Osteoblast (primary cell): ENCODE measurements around the gene TRIP6. TPM values are rescaled to one million over a fixed set of nuclear protein-coding genes. Genes with fewer than 3 reads are reported as not detected.

Experiments
- DNase-seq: peaks from one replicate; pipeline ENCODE4 v3.0.0; 2011; ENCODE audit warnings: low spot score, mixed read lengths; ENCODE audit not compliant: insufficient read length; ENCODE audit errors: missing footprints
- H2AFZ ChIP-seq: 2 replicates; pipeline ENCODE4 v1.6.0; 2011; ENCODE audit warnings: mild to moderate bottlenecking, low read length
- H3K27ac ChIP-seq: 2 replicates; pipeline ENCODE4 v1.5.1; 2011; ENCODE audit warnings: mild to moderate bottlenecking, low read depth, low read length, moderate library complexity
- H3K27me3 ChIP-seq: 2 replicates; pipeline ENCODE4 v1.6.0; 2012; ENCODE audit warnings: mild to moderate bottlenecking, control low read depth, inconsistent platforms, low read length, moderate library complexity; ENCODE audit not compliant: insufficient read depth
- H3K36me3 ChIP-seq: 2 replicates; pipeline ENCODE4 v1.5.1; 2011; ENCODE audit warnings: mild to moderate bottlenecking, low read length, control low read depth, moderate library complexity; ENCODE audit not compliant: insufficient read depth
- H3K4me1 ChIP-seq: 2 replicates; pipeline ENCODE4 v1.5.1; 2011; ENCODE audit warnings: mild to moderate bottlenecking, low read length, control low read depth, moderate library complexity; ENCODE audit not compliant: insufficient read depth
- H3K4me2 ChIP-seq: 2 replicates; pipeline ENCODE4 v1.6.0; 2011; ENCODE audit warnings: mild to moderate bottlenecking, low read length; ENCODE audit not compliant: insufficient read depth
- H3K4me3 ChIP-seq: fragments of 200-600 bp; sonication (generic); 3 replicates; pipeline ENCODE4 v1.5.1; 2012; ENCODE audit warnings: mild to moderate bottlenecking, low read length, inconsistent platforms; ENCODE audit not compliant: insufficient read depth
- H3K79me2 ChIP-seq: 2 replicates; pipeline ENCODE4 v1.6.0; 2012; ENCODE audit warnings: mild to moderate bottlenecking, low read length, control low read depth, inconsistent platforms; ENCODE audit not compliant: insufficient read depth
- H3K9me3 ChIP-seq: 2 replicates; pipeline ENCODE4 v1.5.1; 2011; ENCODE audit warnings: low read depth, low read length, control low read depth
- H4K20me1 ChIP-seq: 2 replicates; pipeline ENCODE4 v1.6.0; 2012; ENCODE audit warnings: mild to moderate bottlenecking, low read length, control low read depth; ENCODE audit not compliant: insufficient read depth
- total RNA-seq: library from RNA; depleted of rRNA; stranded (reverse); fragments of >200 nt; gene quantifications from 2 replicates; pipeline ENCODE4 v1.2.3, GENCODE V29; 2012
- TF ChIP-seq, protein P1 (sequence below): IDR thresholded peaks from 2 replicates; pipeline ENCODE4 v1.5.1; 2011; ENCODE audit warnings: mild to moderate bottlenecking, low read depth, low read length, moderate library complexity; ENCODE audit errors: extremely low read depth

The TRIP6 gene
- total RNA-seq, 1 donor = 115 TPM

DNA sequence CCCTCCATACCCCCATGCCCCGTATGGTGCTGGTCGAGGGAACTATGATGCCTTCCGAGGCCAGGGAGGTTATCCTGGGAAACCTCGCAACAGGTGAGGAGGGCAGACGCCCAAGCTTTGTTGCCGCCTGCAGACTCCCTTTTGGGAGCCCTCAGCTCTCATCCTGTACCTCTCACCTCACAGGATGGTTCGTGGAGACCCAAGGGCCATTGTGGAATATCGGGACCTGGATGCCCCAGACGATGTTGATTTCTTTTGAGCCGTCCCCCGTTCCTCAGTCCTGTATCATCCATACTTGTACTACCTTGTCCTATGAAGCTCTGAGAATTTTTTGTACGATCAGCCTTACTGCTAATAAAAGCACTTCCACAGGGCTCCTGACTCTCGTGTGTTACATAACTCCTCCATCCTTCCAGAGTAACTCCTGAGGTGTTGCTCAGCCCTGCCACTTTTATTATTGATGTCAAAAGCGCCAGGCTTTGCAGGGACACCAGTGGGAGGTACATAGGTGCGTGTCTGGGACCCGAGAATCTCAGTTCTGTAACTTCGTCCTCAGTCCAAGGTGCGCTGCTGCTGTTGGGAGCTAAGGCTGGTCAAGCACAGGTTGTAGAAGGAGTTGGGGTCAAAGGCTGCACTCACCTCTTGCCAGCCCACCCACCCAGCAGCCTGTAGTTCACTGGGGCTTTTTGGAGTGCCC is 21.3 kb downstream of the TRIP6 start:
- Histone ChIP-seq H4K20me1 (peaks cover 7% of the 10 kb centered on the region), H3K4me3 (peak overlapping the region; percentile 79), H3K27ac (peak overlapping the region; percentile 56), H3K79me2 (peaks cover 47% of the 10 kb centered on the region), H3K27me3 (no peaks in the 10 kb centered on the region), H2AFZ (no peak overlapping the region), H3K4me1 (peaks cover 22% of the 10 kb centered on the region), H3K4me2 (peak overlapping the region; percentile 82), H3K9me3 (no peaks in the 10 kb centered on the region), H3K36me3 (peaks cover 54% of the 10 kb centered on the region)
- peak; percentile 72 for DNase-seq
- TF ChIP-seq, protein P1, sequence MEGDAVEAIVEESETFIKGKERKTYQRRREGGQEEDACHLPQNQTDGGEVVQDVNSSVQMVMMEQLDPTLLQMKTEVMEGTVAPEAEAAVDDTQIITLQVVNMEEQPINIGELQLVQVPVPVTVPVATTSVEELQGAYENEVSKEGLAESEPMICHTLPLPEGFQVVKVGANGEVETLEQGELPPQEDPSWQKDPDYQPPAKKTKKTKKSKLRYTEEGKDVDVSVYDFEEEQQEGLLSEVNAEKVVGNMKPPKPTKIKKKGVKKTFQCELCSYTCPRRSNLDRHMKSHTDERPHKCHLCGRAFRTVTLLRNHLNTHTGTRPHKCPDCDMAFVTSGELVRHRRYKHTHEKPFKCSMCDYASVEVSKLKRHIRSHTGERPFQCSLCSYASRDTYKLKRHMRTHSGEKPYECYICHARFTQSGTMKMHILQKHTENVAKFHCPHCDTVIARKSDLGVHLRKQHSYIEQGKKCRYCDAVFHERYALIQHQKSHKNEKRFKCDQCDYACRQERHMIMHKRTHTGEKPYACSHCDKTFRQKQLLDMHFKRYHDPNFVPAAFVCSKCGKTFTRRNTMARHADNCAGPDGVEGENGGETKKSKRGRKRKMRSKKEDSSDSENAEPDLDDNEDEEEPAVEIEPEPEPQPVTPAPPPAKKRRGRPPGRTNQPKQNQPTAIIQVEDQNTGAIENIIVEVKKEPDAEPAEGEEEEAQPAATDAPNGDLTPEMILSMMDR = no peak

DNA sequence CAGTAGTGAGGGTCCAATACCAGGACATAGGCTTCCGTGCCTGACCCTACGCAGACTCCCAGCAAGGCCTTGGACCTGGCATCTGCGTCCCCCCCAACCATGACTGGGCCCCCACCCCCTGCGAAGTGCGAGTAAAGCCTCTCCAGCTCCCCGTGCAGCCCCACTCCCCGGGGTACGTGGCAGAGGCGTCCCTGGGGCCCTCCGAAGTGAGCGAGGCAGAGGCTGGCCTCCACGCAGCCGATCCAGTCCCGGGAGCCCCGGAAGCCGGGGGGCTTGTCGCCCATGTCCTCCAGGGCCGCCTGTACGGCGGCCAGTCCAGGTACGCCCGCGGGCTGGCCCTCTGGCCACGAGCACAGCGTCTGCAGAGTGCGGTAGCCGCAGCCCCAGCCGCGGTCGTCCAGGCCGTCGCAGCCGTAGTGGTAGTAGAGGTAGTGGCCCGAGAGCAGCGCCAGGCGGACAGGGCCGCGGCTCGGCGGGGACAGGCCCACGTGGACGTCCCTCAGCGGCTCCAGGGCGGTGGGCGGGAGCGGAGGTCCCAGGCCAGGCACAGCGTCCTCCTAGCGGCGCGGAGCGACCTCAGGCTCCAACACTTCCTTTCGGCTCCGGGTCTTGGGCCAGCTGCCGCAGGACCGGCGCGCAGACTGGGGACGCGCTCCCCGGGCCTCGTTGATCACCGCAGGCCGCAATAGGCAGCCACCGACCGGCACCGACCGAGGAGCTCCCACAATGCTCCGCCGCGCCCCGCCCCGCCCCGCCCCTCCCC is 22.0 kb downstream of the TRIP6 start, which contains the start of gene UFSP1:
Gene UFSP1, minus strand, starts transcription at position 728 of the 763 bp plus-strand sequence. Its CDS starts 444 bp downstream, at position 284.
- H3K27ac ChIP-seq = peak within 1 kb of the TSS; percentile 56
- H3K36me3 ChIP-seq = peaks cover 47% of the 10 kb centered on the region
- H4K20me1 ChIP-seq = peaks cover 7% of the 10 kb centered on the region
- peaks cover 43% of the 10 kb centered on the region for H3K79me2 ChIP-seq
- H3K27me3 ChIP-seq = peaks cover under 1% of the 10 kb centered on the region
- peaks cover 22% of the 10 kb centered on the region for H3K4me1 ChIP-seq
- H3K9me3 ChIP-seq = no peaks in the 10 kb centered on the region
- peak within 1 kb of the TSS; percentile 93 for H2AFZ ChIP-seq
- TF ChIP-seq, protein P1 = no peak
- peak within 1 kb of the TSS; percentile 79 for H3K4me3 ChIP-seq
- DNase-seq = peak; percentile 90
- peak within 1 kb of the TSS; percentile 89 for H3K4me2 ChIP-seq

DNA sequence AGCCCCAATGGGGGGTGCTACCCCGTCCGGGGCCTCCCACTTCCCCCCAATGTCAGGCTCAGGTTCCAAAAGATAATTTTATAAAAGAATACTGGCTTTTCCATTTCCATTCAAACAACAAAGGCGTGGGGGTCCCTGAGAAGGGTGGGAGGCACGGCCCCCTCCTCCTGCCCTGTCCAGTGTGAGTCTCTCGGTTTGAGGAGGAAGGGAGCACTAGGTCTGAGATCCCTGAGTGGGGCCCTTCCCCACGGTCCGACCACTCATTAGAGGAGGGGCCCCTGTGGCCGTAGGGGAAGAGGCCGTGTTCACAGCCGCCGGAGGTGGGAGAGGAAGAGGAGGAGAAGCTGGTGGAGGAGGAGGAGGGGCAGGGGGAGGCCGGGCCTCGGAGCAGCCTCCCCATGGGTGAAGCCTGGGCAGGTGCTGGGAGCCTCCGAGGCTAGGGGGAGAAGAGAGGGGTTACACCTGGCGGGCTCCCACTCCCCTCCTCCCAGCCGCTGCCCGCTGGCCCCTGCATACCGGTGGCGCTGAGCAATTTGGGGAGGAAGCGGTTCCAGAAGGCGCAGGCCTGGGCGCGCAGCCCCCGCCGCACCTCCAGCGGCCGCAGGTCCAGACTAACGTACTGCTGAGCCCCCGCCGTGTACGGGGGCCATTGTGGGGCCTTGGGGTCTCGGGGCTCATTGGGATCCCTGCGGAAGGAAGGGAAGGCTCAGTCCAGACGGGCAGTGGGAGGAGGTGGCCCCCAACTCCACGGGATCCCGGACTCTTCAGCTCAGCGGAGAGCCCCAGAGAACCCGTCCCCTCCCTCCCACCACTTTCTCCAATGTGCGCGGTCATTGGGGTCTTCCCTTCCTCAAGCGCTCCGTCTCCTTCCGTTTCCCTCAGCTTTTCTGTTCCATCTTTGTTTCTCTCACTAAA is 23.7 kb downstream of the TRIP6 start:
- no peak overlapping the region for H3K27ac ChIP-seq

More for the DNA sequence above, 23.7 kb downstream of the TRIP6 start:
- peak overlapping the region; percentile 89 for H3K4me2 ChIP-seq
- H3K4me1 ChIP-seq = peaks cover 22% of the 10 kb centered on the region
- H3K79me2 ChIP-seq = peaks cover 34% of the 10 kb centered on the region
- TF ChIP-seq, protein P1 = no peak
- peaks cover 16% of the 10 kb centered on the region for H3K27me3 ChIP-seq
- peak overlapping the region; percentile 93 for H2AFZ ChIP-seq
- peaks cover 29% of the 10 kb centered on the region for H3K36me3 ChIP-seq
- peak; percentile 69 for DNase-seq
- H3K4me3 ChIP-seq = peak overlapping the region; percentile 74
- no peaks in the 10 kb centered on the region for H3K9me3 ChIP-seq
- peaks cover 4% of the 10 kb centered on the region for H4K20me1 ChIP-seq
